ENCODE data around the gene TGIF2. TPM values are rescaled to one million over a fixed set of nuclear protein-coding genes. Genes with fewer than 3 reads are reported as not detected.

Gene TGIF2
- total and polyA plus RNA-seq, 4 donors, result 4.2 to 32.8 (median 11.1) TPM

- Histone ChIP-seq H3K27me3 (ENCODE audit: control insufficient read depth in 3 of 3, insufficient read depth in 3 of 3, low read length in 2 of 3) (no peaks in the 10 kb centered on the region), H3K4me1 (ENCODE audit: control insufficient read depth in 5 of 5, insufficient read depth in 5 of 5, low read length in 5 of 5) (peaks cover 0 to 20% (median 8%) of the 10 kb centered on the region in 5 donors), H3K9ac (ENCODE audit: insufficient read depth in 1 of 2, low read length in 2 of 2) (no peak overlapping the region), H3K9me3 (ENCODE audit: control insufficient read depth in 4 of 4, insufficient read depth in 3 of 4, low read length in 3 of 4) (no peaks in the 10 kb centered on the region), H3K27ac (ENCODE audit: low read depth in 1 of 2, low read length in 1 of 2) (no peak overlapping the region), H3K4me3 (no peak overlapping the region), H3K36me3 (ENCODE audit: control insufficient read depth in 4 of 4, insufficient read depth in 4 of 4, low read length in 4 of 4) (peaks cover 0 to 3% (median 0%) of the 10 kb centered on the region in 4 donors)
- no peak for ATAC-seq (ENCODE audit: insufficient read depth, low FRiP score)
- 48 to 59% methylated on average over 1 of the region's 1 CpG for WGBS, 2 donors
- DNase-seq, result no peak
- no peak for TF ChIP-seq CTCF (IDR thresholded peaks at IDR 0.05; ENCODE audit: control extremely low read depth, extremely low read depth)
Observed at GRCh38 chr20:36601540-36601939, 28.1 kb downstream of the TGIF2 start.

- TF ChIP-seq CTCF (IDR thresholded peaks at IDR 0.05; ENCODE audit: control extremely low read depth, extremely low read depth), result no peak
- WGBS, 2 donors, result 29 to 32% methylated on average over 15 of the region's 15 CpGs
- peak overlapping the region in 1 of 2 donors; percentile 69 for H3K9ac ChIP-seq (ENCODE audit: insufficient read depth in 1 of 2, low read length in 2 of 2)
- ATAC-seq (ENCODE audit: insufficient read depth, low FRiP score), result no peak
- no peaks in the 10 kb centered on the region for H3K27me3 ChIP-seq (ENCODE audit: control insufficient read depth in 3 of 3, insufficient read depth in 3 of 3, low read length in 2 of 3)
- no peak overlapping the region for H3K4me3 ChIP-seq
- H3K9me3 ChIP-seq (ENCODE audit: control insufficient read depth in 4 of 4, insufficient read depth in 3 of 4, low read length in 3 of 4), result no peaks in the 10 kb centered on the region
- peak overlapping the region; percentile 77 to 97 for H3K27ac ChIP-seq (ENCODE audit: low read depth in 1 of 2, low read length in 1 of 2)
- peaks cover 11 to 16% (median 13%) of the 10 kb centered on the region in 4 donors for H3K36me3 ChIP-seq (ENCODE audit: control insufficient read depth in 4 of 4, insufficient read depth in 4 of 4, low read length in 4 of 4)
- no peak for DNase-seq
- H3K4me1 ChIP-seq (ENCODE audit: control insufficient read depth in 5 of 5, insufficient read depth in 5 of 5, low read length in 5 of 5), result peaks cover 0 to 13% (median 0%) of the 10 kb centered on the region in 5 donors
Observed at GRCh38 chr20:36604952-36605398, 31.6 kb downstream of the TGIF2 start.

- peak; percentile 82 for TF ChIP-seq CTCF (IDR thresholded peaks at IDR 0.05; ENCODE audit: control extremely low read depth, extremely low read depth)
- WGBS, 2 donors, result 0% methylated on average over 85 to 90 of the region's 90 CpGs
- ATAC-seq (ENCODE audit: insufficient read depth, low FRiP score), result peak; percentile 99
Observed at GRCh38 chr20:36605399-36606157, 32.2 kb downstream of the TGIF2 start, which contains the start of gene RAB5IF. RAB5IF (plus strand) TSS chr20:36605779; CDS start chr20:36605952, 173 bp downstream.

More at GRCh38 chr20:36605399-36606157, 32.2 kb downstream of the TGIF2 start, which contains the start of gene RAB5IF:
- Histone ChIP-seq H3K9ac (ENCODE audit: insufficient read depth in 1 of 2, low read length in 2 of 2) (peak within 1 kb of the TSS; percentile 60 to 91), H3K27me3 (ENCODE audit: control insufficient read depth in 3 of 3, insufficient read depth in 3 of 3, low read length in 2 of 3) (no peaks in the 10 kb centered on the region), H3K27ac (ENCODE audit: low read depth in 1 of 2, low read length in 1 of 2) (peak within 1 kb of the TSS; percentile 89 to 97), H3K36me3 (ENCODE audit: control insufficient read depth in 4 of 4, insufficient read depth in 4 of 4, low read length in 4 of 4) (peaks cover 11 to 16% (median 13%) of the 10 kb centered on the region in 4 donors), H3K4me1 (ENCODE audit: control insufficient read depth in 5 of 5, insufficient read depth in 5 of 5, low read length in 5 of 5) (peaks cover 0 to 13% (median 0%) of the 10 kb centered on the region in 5 donors), H3K9me3 (ENCODE audit: control insufficient read depth in 4 of 4, insufficient read depth in 3 of 4, low read length in 3 of 4) (no peaks in the 10 kb centered on the region), H3K4me3 (peak within 1 kb of the TSS; percentile 95)
- DNase-seq, result peak; percentile 99 to 100 (median 99)

All from lung (tissue), 12 donors.